HepG2 (cell line): Measurements from ENCODE around the gene UBE2M. TPM values are rescaled to one million over a fixed set of nuclear protein-coding genes. Genes with fewer than 3 reads are reported as not detected.
A peak's percentile ranks its signal among the peaks of the same experiment; 100 is the strongest.

Experiments used
- AGO2 ChIP-seq: fragments of 200-400 bp; formaldehyde crosslinking; optimal IDR thresholded peaks from 2 replicates; pipeline ENCODE3; 2017; ENCODE audit warnings: mild to moderate bottlenecking, low read depth, low read length, moderate library complexity
- CBX2 ChIP-seq, 2 experiments: fragments of 200-600 bp in 1 of 2; sonication (generic); formaldehyde crosslinking in 1 of 2; IDR thresholded peaks; 2 replicates each; pipeline versions ENCODE4 v1.7.0 to v1.8.1; 2018 to 2022; ENCODE audit warnings: low read depth in 2 of 2, low read length in 1 of 2, mild to moderate bottlenecking in 1 of 2, missing genetic modification reagents in 1 of 2
- CSRNP1 ChIP-seq: sonication (generic); formaldehyde crosslinking; IDR thresholded peaks from 2 replicates; pipeline ENCODE4 v1.8.1; 2023; ENCODE audit warnings: mild to moderate bottlenecking, missing genetic modification reagents
- FOXC1 ChIP-seq: sonication (generic); formaldehyde crosslinking; IDR thresholded peaks from 2 replicates; pipeline ENCODE4 v1.8.0; 2022; ENCODE audit warnings: mild to moderate bottlenecking, missing genetic modification reagents, borderline replicate concordance
- GATA4 ChIP-seq: sonication (generic); IDR thresholded peaks from 2 replicates; pipeline ENCODE4 v1.6.1; 2016; ENCODE audit warnings: antibody characterized with exemption, low read depth, borderline replicate concordance
- IRX3 ChIP-seq: sonication (generic); formaldehyde crosslinking; IDR thresholded peaks from 2 replicates; pipeline ENCODE4 v1.8.1; 2023; ENCODE audit warnings: mild to moderate bottlenecking, low read depth, missing genetic modification reagents, borderline replicate concordance
- ISL2 ChIP-seq: sonication (generic); formaldehyde crosslinking; IDR thresholded peaks from 2 replicates; pipeline ENCODE4 v1.5.0; 2020; ENCODE audit warnings: missing genetic modification reagents
- KMT2B ChIP-seq: IDR thresholded peaks from 2 replicates; pipeline ENCODE4 v1.6.1; 2016; ENCODE audit warnings: missing genetic modification reagents, missing compliant biosample characterization
- PHF20 ChIP-seq: sonication (generic); formaldehyde crosslinking; IDR thresholded peaks from 2 replicates; pipeline ENCODE4 v1.5.0; 2020; ENCODE audit warnings: mild to moderate bottlenecking, missing genetic modification reagents
- RBFOX2 ChIP-seq: fragments of 200-400 bp; formaldehyde crosslinking; IDR thresholded peaks from 2 replicates; pipeline ENCODE4 v1.6.1; 2017; ENCODE audit warnings: low read depth, mild to moderate bottlenecking, low read length
- REL ChIP-seq: sonication (generic); formaldehyde crosslinking; conservative IDR thresholded peaks from 2 replicates; pipeline ENCODE4 v1.8.0; 2022; ENCODE audit warnings: mild to moderate bottlenecking, missing genetic modification reagents, moderate library complexity
- TAF15 ChIP-seq: fragments of 200-400 bp; formaldehyde crosslinking; IDR thresholded peaks from one replicate; pipeline ENCODE4 v1.6.1; 2018; ENCODE audit warnings: mild to moderate bottlenecking, low read depth, low read length; ENCODE audit not compliant: poor library complexity, severe bottlenecking
- UBTF ChIP-seq: sonication (generic); formaldehyde crosslinking; IDR thresholded peaks from 2 replicates; pipeline ENCODE4 v1.4.0; 2020; ENCODE audit warnings: mild to moderate bottlenecking, missing genetic modification reagents
- ZFP62 ChIP-seq: sonication (generic); formaldehyde crosslinking; IDR thresholded peaks from 2 replicates; pipeline ENCODE4 v1.4.0; 2020; ENCODE audit warnings: missing genetic modification reagents
- ZFP90 ChIP-seq: sonication (generic); formaldehyde crosslinking; IDR thresholded peaks from 2 replicates; pipeline ENCODE4 v1.8.0; 2022; ENCODE audit warnings: missing genetic modification reagents, mild to moderate bottlenecking, inconsistent platforms, borderline replicate concordance
- ZKSCAN8 ChIP-seq: IDR thresholded peaks from 2 replicates; pipeline ENCODE4 v1.6.1; 2016; ENCODE audit warnings: borderline replicate concordance, missing genetic modification reagents, missing compliant biosample characterization
- ZNF274 ChIP-seq: sonication (generic); formaldehyde crosslinking; IDR thresholded peaks from 2 replicates; pipeline ENCODE4 v1.5.1; 2020; ENCODE audit warnings: mild to moderate bottlenecking, missing genetic modification reagents
- ZNF572 ChIP-seq: sonication (generic); formaldehyde crosslinking; IDR thresholded peaks from 2 replicates; pipeline ENCODE4 v1.5.1; 2020; ENCODE audit warnings: mild to moderate bottlenecking, missing genetic modification reagents
- ZNF607 ChIP-seq: sonication (generic); formaldehyde crosslinking; IDR thresholded peaks from 2 replicates; pipeline ENCODE4 v1.5.1; 2020; ENCODE audit warnings: missing genetic modification reagents, mild to moderate bottlenecking, borderline replicate concordance
- ZNF629 ChIP-seq: sonication (generic); formaldehyde crosslinking; conservative IDR thresholded peaks from 2 replicates; pipeline ENCODE4 v1.5.0; 2020; ENCODE audit warnings: missing genetic modification reagents
- ZNF660 ChIP-seq: sonication (generic); formaldehyde crosslinking; IDR thresholded peaks from 2 replicates; pipeline ENCODE4 v1.5.1; 2020; ENCODE audit warnings: mild to moderate bottlenecking, low read depth, missing genetic modification reagents, borderline replicate concordance
- polyA plus RNA-seq, 8 experiments: library from polyadenylated mRNA; depleted of rRNA in 3 of 8; stranded (reverse) in 7 of 8; unstranded in 1 of 8; fragments of >200 nt; fragmentation: Illumina TruSeq in 4 of 8; extraction: Trizol in 4 of 8; gene quantifications; 2 replicates each; pipeline versions ENCODE4 v1.2.1 to v1.2.3, GENCODE V29; 2011 to 2016; ENCODE audit warnings: low read depth in 4 of 8, missing spikeins in 1 of 8, mixed read lengths in 1 of 8; ENCODE audit not compliant: insufficient read depth in 1 of 8
- total RNA-seq, 5 experiments: library from RNA; depleted of rRNA; stranded (reverse); fragments of >200 nt; fragmentation: Illumina TruSeq; extraction: Trizol; gene quantifications; 2 replicates each; pipeline ENCODE4 v1.2.3, GENCODE V29; 2016; ENCODE audit warnings: low read depth in 1 of 5

The UBE2M gene
- total and polyA plus RNA-seq, 2 of the 13 experiments (the other 11 are each of a cell fraction or from before 2014, with no cell fraction given) = 36.2 to 50.3 TPM

- TF ChIP-seq CBX2 (IDR thresholded peaks at IDR 0.05; ENCODE audit: low read depth, low read length) (no peak), CBX2 (CRISPR knock-in tag; IDR thresholded peaks at IDR 0.05; ENCODE audit: low read depth) (0 out of 2 replicates have a peak, but pooled peaks have one; percentile 3), RBFOX2 (peak; percentile 67), ZFP62 (CRISPR knock-in tag) (no peak), IRX3 (CRISPR knock-in tag) (0 out of 2 replicates have a peak, but pooled peaks have one; percentile 10), PHF20 (CRISPR knock-in tag) (no peak), REL (CRISPR knock-in tag) (0 out of 2 replicates have a peak, but pooled peaks have one; percentile 44), ZNF572 (CRISPR knock-in tag) (no peak), TAF15 (no peak), KMT2B (CRISPR knock-in tag) (no peak), ZKSCAN8 (CRISPR knock-in tag) (no peak), ZNF660 (CRISPR knock-in tag) (no peak), ZNF274 (CRISPR knock-in tag) (no peak), AGO2 (peak; percentile 95), UBTF (CRISPR knock-in tag) (peak; percentile 0; the same call in 1 of the 2 replicates), ZNF607 (no peak), ZFP90 (CRISPR knock-in tag) (no peak), ZNF629 (CRISPR knock-in tag) (no peak), GATA4 (no peak), ISL2 (CRISPR knock-in tag) (no peak), CSRNP1 (no peak), FOXC1 (CRISPR knock-in tag) (0 out of 2 replicates have a peak, but pooled peaks have one; percentile 22)
Observed at GRCh38 chr19:58544591-58545285, 13.7 kb downstream of the UBE2M start (continued).
